GM18861 (cell line): ENCODE measurements around the gene HADHB.
"Not testable (repeated sequence)": the region's sequence is repeated elsewhere in the genome, so short reads cannot be mapped to it uniquely, and the experiment has no call there.

Source experiments
- ATAC-seq: cut with Tn5 transposase; IDR thresholded peaks from one replicate; pipeline ENCODE4 v1.9.1; 2021; ENCODE audit not compliant: unreplicated experiment

HADHB gene

DNA sequence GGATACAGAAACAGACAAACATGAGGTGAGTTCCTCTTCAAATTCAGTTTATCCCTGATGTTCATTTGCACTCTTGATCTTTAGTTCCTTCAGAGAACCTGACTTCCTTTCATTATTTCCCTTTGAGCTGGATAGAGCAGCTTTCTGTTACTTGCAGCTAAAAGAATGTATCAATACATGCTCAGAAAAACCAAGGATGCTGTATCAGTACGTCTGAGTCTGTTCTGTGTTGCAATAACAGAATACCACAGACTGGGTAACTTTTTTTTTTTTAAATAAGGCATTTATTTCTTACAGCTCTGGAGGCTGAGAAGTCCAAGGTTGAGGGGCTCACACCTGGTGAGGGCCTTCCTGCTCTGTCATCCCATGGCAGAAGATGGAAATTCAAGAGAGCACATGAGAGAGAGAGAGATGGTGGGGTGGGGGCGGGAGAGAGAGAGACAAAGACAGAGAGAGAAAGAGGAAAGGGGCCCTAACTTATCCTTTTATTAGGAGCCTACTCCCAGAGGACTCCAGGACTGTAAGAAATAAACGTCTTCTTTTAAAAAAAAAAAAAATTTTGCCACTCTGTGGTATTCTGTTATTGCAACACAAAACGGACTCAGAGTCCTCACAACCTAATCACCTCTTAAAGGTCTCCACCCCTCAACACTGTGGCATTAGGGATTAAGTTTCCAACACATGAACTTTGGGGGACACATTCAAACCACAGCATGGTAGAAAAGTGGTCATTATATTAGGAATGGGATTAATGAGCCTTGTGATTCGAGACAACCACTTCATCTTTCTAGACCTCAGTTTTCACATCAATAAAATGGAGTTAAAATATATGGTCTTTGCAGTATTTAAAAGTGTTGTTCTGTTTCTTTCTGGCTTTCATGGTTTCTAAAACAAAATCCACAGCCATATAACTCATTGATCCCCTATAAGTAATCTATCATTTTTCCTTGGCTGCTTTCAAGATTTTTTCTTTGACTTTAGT is 82.8 kb downstream of the HADHB start:
- no peak for ATAC-seq

DNA sequence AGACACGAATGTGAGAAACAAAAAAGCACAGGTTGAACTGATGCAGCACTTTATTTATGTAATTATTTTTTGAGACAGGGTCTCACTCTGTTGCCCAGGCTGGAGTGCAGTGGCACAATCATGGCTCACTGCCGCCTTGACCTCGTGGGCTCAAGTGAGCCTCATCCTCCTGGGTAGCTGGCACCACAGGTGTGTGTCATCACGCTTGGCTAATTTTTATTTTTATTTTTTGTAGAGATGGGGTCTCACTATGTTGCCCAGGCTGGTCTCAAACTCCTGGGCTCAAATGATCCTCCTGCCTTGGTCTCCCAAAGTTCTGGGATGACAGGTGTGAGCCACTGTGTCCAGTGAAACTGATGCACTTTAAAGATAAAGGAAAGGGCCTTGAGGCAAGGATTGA is 84.3 kb downstream of the HADHB start:
- ATAC-seq = not testable (repeated sequence)

DNA sequence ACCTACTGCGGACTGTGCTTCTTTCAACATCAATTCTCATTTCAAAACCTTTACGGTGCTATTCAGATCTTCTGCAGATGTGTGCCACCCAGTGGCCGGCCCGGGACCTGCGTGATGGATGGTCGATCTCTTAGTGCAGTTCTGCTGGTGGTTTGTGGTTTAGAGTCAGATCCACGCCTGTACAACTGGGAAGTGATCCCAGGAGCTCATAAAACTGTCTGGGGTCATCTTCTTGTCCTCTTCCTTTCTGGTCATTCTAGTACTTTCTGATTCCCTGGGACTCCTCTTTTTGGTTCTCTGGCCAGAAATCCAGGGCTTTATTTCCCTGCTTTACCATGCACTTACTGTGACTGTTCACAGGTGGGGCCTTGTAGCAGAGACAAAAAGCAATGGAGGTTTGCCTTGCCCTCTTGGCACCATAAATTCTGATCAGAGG is 85.4 kb downstream of the HADHB start:
- ATAC-seq = peak; percentile 73

DNA sequence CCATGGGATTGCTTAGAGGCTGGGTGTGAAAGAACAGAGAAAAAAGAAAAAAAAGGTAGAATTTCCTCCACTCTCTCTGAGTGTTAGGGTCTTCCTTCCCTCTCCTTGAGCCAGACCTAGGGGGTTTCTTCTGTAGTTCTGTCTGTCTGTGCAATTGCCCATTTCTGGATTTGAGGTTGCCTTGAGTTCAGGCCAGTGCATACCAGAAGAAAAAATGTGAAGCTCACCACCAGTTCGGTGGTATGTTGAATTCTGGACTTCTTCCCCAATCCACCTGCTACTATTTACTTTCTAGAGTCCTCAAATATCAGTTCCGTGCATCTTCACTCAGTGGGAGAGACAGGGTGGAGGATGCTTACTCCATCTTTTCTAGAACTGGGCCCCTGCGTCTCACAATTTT is 85.9 kb downstream of the HADHB start:
- ATAC-seq = no peak

DNA sequence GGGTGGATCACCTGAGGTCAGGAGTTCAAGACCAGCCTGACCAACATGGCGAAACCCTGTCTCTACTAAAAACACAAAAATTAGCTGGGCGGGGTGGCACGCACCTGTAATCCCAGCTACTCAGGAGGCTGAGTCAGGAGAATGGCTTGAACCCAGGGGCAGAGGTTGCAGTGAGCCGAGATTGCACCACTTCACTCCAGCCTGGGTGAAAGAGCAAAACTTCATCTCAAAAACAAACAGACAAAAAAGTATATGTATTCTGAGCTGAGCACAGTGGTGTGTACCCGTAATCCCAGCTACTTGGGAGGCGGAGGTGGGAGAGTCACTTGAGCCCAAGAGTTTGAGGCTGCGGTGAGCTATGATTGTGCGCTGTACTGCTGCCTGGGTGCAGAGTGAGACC is 86.6 kb downstream of the HADHB start:
- not testable (repeated sequence) for ATAC-seq

DNA sequence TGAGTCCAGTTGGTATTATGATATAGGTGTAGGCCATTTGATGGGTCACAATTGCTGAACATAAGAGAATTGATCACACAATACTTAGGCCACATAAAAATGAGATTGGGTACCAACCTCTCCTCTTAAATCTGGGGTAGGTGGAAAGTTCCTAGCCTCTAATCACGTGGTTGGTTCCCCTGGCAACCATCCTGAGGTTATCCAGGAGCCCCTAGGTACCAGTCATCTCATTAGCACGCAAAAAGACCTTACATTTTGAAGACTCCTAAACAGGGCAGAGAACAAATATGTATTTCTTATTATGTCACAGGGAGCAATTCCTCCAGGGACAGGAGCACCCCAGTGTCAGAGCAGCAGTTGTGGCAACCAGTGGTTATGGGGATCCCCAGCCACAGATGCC is 88.6 kb downstream of the HADHB start:
- no peak for ATAC-seq

DNA sequence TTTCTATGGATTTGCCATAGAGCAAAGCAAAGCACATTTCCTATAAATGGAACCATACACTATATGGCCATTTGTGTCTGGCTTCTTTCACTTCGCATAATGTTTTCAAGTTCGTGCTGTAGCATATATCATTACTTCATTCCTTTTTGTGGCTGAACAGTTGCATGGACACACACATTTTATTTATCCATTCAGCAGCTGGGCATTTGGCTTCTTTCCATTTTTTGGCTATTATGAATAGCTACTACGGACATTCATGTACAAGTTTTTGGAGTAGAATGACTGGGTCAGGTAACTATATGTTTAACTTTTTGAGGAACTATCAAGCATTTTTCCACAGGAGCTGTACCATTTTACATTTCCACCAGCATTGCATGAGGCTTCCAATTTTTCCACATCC is 90.5 kb downstream of the HADHB start:
- no peak for ATAC-seq

DNA sequence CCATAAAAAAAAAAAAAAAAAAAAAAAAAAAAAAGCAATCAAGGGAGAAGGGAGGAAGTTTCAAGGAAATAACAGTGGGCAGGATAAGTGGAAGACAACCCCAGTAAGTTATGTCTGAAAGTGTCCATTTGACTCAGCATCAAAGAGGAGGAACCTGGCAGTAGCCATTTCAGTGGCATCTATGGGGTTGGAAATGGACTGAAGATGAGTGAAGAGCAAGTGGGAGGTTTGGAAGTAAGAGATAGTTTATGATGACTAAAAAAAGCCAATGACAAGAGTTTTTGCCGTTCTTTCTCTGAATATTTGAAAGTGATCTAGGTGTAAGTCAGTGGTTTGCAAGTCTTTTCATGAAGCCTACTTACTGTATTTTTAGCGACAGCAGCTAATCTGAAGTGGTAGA is 92.0 kb downstream of the HADHB start:
- no peak for ATAC-seq

DNA sequence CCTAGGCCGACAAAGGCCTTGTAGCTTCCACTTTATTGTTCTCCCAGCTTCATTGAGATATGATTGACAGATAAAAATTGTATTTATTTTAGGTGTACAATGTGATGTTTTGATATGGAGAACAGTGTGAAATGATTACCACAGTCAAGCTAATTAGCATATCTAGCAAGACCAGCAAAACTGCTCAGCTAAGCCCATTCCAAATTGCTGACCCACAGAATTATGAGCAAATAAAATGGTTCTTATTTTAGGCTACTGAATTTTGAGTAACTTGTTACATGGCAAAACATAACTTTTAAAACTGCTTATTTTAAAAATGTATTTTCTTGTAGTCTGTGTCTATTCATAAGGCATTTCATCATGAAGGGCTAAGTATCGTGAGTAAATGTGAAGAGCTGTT is 92.6 kb downstream of the HADHB start:
- ATAC-seq = no peak
